ENCODE measurements around the gene ZFP91. TPM values are rescaled to one million over a fixed set of nuclear protein-coding genes. Genes with fewer than 3 reads are reported as not detected.

ZFP91 gene, protein sequence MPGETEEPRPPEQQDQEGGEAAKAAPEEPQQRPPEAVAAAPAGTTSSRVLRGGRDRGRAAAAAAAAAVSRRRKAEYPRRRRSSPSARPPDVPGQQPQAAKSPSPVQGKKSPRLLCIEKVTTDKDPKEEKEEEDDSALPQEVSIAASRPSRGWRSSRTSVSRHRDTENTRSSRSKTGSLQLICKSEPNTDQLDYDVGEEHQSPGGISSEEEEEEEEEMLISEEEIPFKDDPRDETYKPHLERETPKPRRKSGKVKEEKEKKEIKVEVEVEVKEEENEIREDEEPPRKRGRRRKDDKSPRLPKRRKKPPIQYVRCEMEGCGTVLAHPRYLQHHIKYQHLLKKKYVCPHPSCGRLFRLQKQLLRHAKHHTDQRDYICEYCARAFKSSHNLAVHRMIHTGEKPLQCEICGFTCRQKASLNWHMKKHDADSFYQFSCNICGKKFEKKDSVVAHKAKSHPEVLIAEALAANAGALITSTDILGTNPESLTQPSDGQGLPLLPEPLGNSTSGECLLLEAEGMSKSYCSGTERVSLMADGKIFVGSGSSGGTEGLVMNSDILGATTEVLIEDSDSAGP
- total RNA-seq (2014; rRNA removed): 56.2 and 71.9 TPM in 2 replicates
- Bru-seq, nascent RNA: percentile 97 among the genes with signal in this experiment
- BruChase-seq, experiment 1, labeled RNA remaining after a 6-hour chase: percentile 100 among the genes with signal in this experiment
- percentile 100 among the genes with signal in this experiment for BruChase-seq, experiment 2, labeled RNA remaining after a 2-hour chase
- long read RNA-seq, full-length matches to known transcripts: 54 of 108 reads
- long read RNA-seq, partial matches to known transcripts: 46 of 108 reads
- long read RNA-seq, other reads (novel, unspliced or antisense): 8 of 108 reads

GRCh38 chr11:58578635-58579191 is at the start of gene ZFP91:
Gene ZFP91, plus strand, starts transcription at chr11:58579063. Its CDS starts 219 bp downstream, at chr11:58579282.
- H3K4me1 ChIP-seq (ENCODE audit: insufficient read depth, low read length): peaks cover 63% of the 10 kb centered on the region
- peaks cover 72% of the 10 kb centered on the region for H3K79me2 ChIP-seq (ENCODE audit: low read length)

GRCh38 chr11:58530236-58530635 is 48.6 kb upstream of the ZFP91 start:
- Histone ChIP-seq H3K4me3 (ENCODE audit: low read length) (no peak overlapping the region), H3K4me1 (ENCODE audit: insufficient read depth, low read length) (peaks cover 8% of the 10 kb centered on the region), H3K9ac (ENCODE audit: low read length) (no peak overlapping the region), H2AFZ (ENCODE audit: low read length) (no peak overlapping the region), H3K27me3 (ENCODE audit: low read length) (no peaks in the 10 kb centered on the region), H4K20me1 (ENCODE audit: low read length) (no peaks in the 10 kb centered on the region), H3K9me2 (replicated peaks; ENCODE audit: low read length) (no peaks in the 10 kb centered on the region), H3F3A (ENCODE audit: low read length, unreplicated experiment) (no peaks in the 10 kb centered on the region), H3K4me2 (ENCODE audit: low read length) (no peak overlapping the region), H3K9me3 (ENCODE audit: low read length) (no peaks in the 10 kb centered on the region), H3K79me2 (ENCODE audit: low read length) (no peaks in the 10 kb centered on the region), H3K36me3 (ENCODE audit: low read depth, low read length) (no peaks in the 10 kb centered on the region), H3K27ac (ENCODE audit: low read length) (no peak overlapping the region)
- intact Hi-C loops (cut with micrococcal nuclease): no loop called here
- no peak for DNase-seq
- ATAC-seq: no peak; the same call in 1 of the 2 replicates
- ChIA-PET CTCF (no interaction called here), POLR2A (ENCODE audit: unreplicated experiment) (no interaction called here)
- no peak for TF ChIP-seq EZH2 (IDR thresholded peaks at IDR 0.05; ENCODE audit: low read length, unreplicated experiment)
- TF ChIP-seq, protein P1, sequence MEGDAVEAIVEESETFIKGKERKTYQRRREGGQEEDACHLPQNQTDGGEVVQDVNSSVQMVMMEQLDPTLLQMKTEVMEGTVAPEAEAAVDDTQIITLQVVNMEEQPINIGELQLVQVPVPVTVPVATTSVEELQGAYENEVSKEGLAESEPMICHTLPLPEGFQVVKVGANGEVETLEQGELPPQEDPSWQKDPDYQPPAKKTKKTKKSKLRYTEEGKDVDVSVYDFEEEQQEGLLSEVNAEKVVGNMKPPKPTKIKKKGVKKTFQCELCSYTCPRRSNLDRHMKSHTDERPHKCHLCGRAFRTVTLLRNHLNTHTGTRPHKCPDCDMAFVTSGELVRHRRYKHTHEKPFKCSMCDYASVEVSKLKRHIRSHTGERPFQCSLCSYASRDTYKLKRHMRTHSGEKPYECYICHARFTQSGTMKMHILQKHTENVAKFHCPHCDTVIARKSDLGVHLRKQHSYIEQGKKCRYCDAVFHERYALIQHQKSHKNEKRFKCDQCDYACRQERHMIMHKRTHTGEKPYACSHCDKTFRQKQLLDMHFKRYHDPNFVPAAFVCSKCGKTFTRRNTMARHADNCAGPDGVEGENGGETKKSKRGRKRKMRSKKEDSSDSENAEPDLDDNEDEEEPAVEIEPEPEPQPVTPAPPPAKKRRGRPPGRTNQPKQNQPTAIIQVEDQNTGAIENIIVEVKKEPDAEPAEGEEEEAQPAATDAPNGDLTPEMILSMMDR (conservative IDR thresholded peaks at IDR 0.05; ENCODE audit: low read depth, low read length): no peak
- no TSS peak for BruUV-seq (replicated peaks)

More at GRCh38 chr11:58578635-58579191, at the start of gene ZFP91:
- ChIA-PET POLR2A (ENCODE audit: unreplicated experiment) (no interaction called here), CTCF (no interaction called here)
- peak within 1 kb of the TSS; percentile 79 for H2AFZ ChIP-seq (ENCODE audit: low read length)
- H3K27ac ChIP-seq (ENCODE audit: low read length): peak within 1 kb of the TSS; percentile 97
- H3K9ac ChIP-seq (ENCODE audit: low read length): peak within 1 kb of the TSS; percentile 99
- no peaks in the 10 kb centered on the region for H3K9me2 ChIP-seq (replicated peaks; ENCODE audit: low read length)
- BruUV-seq (replicated peaks): TSS peak; percentile 2
- H3K27me3 ChIP-seq (ENCODE audit: low read length): no peaks in the 10 kb centered on the region
- peaks cover 37% of the 10 kb centered on the region for H4K20me1 ChIP-seq (ENCODE audit: low read length)
- peak within 1 kb of the TSS; percentile 83 for H3K4me3 ChIP-seq (ENCODE audit: low read length)
- H3K9me3 ChIP-seq (ENCODE audit: low read length): no peaks in the 10 kb centered on the region
- peaks cover 4% of the 10 kb centered on the region; the same call in 1 of the 2 replicates for H3K36me3 ChIP-seq (ENCODE audit: low read depth, low read length)
- no peak for TF ChIP-seq EZH2 (IDR thresholded peaks at IDR 0.05; ENCODE audit: low read length, unreplicated experiment)
- TF ChIP-seq, protein P1 (conservative IDR thresholded peaks at IDR 0.05; ENCODE audit: low read depth, low read length): no peak
- no peak for TF ChIP-seq EZH2phosphoT487 (IDR thresholded peaks at IDR 0.05; ENCODE audit: borderline replicate concordance, low read length)
- intact Hi-C loops (cut with micrococcal nuclease): loop anchor here (1.0 to 5.0 kb wide), 6 partner anchors 38 to 1256 kb away; partner anchors contain the start of genes FAM111A, MED19, TMX2 and TNKS1BP1
- ATAC-seq (peak; percentile 53), DNase-seq (peak; percentile 99)
- peaks cover 20% of the 10 kb centered on the region for H3F3A ChIP-seq (ENCODE audit: low read length, unreplicated experiment)
- H3K4me2 ChIP-seq (ENCODE audit: low read length): peak within 1 kb of the TSS; percentile 92
